ENCODE data around the gene GLOD5.

The GLOD5 gene

DNA sequence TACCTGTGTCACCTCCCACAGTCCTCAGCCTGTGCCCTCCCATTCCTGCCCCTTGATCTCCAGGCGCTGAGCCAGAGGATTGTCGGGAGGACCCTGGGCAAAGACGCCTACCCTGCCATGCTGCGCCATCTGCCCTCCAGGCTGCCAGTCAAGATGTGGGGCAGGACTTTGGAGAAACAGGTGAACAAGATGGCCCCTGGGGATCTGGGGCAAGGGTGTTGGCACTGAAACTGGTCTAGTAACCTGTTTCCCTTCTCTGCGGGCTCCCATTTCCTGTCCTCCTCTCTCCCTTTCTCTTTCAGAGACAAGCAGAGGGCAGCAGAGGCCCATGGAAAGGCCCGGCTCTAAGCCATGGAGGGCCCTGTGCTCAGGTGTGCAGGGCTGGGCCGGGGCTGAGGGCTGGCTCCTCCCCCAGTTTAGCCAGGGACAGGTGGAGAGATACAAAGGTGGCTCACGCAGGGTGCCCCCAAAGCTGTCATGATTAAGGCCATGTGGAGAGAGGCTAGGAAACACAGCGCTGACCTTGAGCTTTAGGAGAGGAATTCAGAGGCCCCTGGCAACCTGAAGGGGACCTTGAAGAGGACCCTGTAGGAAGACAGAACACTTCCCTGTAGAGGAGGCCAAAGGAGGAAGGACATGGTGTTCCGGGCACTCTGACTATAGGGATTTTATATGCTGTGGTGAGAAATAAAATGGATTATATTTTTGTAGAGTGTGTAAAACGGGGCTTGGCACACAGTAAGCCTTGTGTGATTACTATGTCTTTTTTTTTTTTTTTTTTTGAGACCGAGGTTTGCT, at the start of gene GLOD5:
GLOD5 (plus strand) TSS at position 74 of the 798 bp plus-strand sequence; CDS start at position 118, 44 bp downstream.
- DNase-seq, result no peak

DNA sequence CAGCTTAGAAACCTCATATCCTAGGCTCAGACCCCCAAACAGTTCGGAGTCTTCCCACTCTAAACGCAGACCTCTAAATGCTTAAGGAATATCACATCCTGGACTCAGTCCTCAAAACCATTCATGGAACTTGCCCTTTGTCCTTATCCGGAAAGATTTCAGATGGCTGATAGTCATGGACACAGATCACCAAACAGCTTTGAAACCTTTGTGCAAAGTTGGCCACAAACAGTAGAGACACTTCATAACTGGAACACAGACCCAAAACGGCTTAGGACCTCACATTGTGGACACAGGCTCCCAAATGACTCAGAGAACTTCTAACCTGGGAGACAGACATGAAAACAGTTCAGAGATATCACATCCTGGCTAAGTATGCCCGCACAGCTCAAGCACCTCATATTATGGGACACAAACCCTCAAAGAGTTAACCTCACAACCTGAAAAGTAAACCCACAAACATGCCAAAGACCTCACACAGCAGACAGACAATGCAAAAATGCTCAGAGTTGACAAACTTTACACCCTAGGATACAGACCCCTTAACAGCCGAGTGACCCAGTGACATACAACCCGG, 49.5 kb upstream of the GLOD5 start:
- DNase-seq, result no peak

DNA sequence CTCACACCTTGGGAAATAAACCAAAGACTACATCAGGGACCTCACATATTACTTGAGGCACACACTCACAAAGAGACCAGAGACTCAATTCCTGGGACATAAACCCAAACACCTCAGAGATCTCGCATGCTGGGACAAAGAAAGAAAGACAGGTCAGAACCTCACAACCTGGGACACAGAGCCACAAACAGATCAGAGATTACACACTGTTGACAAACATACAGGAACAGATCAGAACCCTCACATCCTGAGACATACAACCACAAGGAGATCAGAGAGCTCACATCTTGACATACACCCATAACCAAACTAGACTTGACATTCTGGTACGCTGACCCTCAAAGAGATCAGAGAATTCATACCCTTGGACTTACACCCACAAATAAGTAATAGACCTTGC, 47.7 kb upstream of the GLOD5 start:
- DNase-seq, result no peak

DNA sequence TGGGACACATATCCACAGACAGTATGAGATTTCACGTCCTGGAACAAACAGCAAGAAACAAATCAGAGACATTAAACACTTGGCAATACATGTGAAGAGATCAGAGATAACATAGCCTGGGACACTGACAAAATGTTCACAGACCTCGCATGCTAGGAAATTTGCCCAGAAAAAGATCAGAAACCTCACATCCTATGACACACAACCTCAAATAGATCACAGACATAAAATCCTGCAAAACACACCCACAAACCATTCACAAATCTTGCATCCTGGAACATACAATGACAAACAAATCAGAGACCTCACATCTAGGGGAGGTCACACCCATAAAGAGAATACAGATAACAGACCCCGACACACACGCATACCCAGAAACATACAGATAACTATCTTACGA, 47.0 kb upstream of the GLOD5 start:
- no peak for DNase-seq

DNA sequence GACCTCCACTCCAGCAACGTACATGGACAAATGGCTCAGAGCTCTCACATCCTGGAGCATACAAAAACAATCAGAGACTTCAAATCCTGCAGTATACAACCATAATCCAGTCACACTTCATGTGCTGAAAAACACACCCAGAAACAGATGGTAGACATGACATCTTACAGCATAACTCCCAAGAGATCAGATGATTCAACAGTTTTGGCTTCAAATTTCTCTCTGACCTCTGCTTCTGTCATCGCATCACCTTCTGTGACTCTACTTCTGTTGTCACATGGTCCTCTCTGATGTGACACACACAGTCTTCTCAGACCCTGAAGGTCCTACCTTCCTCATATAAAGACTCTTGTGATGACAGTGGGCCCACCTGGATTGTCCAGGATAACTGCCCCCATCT, 46.5 kb upstream of the GLOD5 start:
- DNase-seq, result no peak

- DNase-seq, result no peak
Observed at GRCh38 chrX:48715876-48716502, 45.6 kb upstream of the GLOD5 start.

DNA sequence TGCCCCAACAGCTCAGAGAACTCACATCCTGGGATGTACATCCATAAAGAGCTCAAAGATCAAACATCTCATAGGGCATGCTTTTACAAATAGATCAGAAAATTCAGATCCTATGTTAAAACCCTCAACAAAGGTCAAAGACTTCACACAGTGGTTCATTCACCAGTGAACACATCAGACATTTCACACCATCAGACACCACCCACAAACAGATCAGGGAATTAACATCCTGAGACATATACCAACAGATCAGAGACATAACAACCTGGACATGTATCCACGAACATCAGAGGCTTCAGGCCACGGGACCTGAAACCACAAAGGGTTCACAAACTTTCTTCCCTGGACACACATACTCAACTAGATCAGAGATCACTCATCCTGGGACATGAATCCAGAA, 41.6 kb upstream of the GLOD5 start:
- no peak for DNase-seq

DNA sequence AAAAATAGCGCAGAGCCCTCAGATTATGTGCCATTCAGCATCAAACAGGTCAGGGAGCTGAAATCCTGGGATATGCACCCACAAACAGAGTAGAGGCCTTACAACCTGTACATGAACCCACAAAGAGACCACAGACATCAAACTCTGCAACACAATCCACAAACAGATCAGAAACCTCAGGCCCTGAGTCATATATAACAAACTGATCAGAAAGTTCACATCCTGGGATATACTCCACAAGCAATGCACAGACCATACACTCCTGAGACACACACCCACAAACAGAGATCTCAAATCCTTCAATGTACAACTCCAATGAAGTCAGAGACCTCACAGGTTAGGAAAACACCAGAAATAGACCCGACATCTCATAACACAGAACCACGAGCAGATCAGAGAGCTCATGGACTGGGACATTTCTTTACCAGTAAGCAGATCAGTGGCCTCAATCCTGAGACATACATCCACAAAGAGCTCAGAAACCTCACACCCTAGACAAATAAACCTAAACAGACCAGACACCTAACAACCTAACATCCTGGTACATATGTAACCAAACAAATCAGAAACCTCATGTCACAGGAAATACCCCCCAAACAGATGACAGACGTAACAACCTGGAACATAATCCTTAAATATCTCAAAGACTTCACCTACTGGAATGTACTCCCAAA, 40.8 kb upstream of the GLOD5 start:
- DNase-seq, result no peak

DNA sequence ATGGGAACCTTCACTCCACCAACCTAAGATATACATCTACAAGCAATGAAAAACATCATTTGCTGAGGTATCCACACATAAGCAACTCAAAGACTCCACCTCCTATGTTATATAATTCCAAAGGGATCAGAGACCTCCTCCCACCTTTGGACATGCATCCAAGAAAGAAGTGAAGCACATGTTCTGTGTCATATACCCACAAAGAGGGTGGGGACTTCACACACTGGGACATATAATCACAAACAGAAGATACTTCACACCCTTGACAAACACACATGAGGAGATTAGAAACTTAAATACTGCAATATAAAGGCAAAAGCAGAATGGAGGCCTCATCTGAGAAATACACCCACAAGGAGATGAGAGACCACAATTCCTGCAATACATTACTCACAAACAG, 39.6 kb upstream of the GLOD5 start:
- DNase-seq, result no peak

DNA sequence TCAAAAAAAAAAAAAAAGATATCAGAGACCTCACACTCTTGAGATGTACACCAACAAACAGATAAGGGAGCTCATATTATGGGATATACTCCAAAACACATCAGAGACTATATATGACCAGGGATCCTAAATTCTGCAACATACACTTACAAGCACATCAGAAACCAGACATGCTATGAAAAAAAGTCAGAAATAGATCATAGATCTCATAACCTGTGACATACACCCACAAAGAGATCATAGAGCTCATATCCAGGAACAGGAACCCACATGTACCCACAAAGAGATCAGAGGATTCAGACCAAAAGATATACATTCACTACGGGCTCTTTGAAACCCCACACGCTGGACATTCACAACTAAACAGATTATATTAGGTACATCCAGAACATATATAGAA, 35.0 kb upstream of the GLOD5 start:
- DNase-seq, result no peak

DNA sequence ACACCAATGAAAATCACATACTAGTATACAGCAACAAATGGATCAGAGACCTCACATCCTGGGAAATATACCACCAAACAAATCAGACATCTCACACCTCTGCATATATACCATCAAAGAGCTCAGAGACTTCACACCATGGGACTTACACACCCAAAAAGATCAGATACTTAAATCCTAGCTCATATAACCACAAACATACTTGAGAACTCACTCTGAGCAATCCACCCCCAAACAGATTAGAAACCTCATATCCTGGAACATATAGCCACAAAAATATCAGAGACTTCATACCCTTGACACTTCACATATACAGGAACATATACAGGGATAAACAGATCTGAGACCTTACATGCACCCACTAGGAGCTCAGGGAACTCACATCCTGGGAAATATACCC, 32.9 kb upstream of the GLOD5 start:
- DNase-seq, result no peak

DNA sequence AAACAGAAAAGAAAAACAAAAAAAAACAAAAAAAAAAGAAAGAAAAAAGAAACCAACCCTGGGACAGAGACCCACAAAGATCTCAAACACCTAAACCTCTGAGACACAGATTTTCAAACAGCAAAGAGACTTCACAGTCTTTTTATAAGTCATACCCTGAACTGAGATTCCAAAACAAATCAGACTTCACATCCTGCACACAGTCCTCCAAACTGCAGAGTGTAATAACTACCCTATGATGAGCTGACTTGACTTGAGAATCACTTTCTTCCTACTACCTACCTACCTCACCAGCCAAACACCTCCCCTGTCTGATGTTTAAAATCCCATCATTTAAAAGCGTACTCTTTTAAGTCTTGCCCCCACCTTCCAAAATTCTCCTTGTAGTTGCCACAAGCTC, 25.2 kb upstream of the GLOD5 start:
- DNase-seq, result no peak

DNA sequence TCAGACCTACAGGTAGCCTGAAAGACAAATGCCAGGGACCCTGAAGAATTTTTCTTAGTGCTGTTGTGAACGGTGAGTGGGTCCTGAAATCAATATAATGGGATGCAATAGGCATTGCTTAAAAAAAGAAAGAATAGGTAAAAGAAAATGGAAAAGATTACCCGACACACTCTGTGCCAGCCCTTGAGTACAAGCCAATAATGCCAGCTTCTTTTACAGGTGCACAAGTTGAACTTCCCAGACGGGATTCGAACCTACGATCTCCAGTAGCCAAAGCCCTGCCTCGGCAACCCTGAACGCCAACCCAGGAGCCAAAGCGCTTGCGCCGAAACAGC, 24.7 kb upstream of the GLOD5 start:
- no peak for DNase-seq

- DNase-seq, result peak; percentile 87 to 92
Observed at GRCh38 chrX:48737213-48737938, 24.2 kb upstream of the GLOD5 start.

DNA sequence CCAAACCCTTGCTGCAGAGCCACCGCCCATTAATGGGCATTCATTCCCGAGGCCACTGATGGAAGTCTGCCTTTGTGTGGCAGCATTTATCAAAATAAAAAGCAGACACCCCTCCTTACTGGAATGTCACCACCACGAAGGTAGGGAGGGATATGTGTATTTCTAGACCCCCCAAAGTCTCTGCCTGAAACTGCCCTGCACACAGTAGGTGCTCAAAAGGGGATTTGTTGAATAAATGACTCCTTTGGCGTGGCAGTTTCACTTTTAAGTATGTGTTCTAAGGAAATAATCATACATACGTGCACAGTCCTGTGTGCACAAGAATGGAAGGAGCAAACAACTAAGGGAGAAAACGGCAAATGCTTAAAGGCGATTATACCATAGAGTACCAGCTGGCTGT, 23.6 kb upstream of the GLOD5 start:
- no peak for DNase-seq

DNA sequence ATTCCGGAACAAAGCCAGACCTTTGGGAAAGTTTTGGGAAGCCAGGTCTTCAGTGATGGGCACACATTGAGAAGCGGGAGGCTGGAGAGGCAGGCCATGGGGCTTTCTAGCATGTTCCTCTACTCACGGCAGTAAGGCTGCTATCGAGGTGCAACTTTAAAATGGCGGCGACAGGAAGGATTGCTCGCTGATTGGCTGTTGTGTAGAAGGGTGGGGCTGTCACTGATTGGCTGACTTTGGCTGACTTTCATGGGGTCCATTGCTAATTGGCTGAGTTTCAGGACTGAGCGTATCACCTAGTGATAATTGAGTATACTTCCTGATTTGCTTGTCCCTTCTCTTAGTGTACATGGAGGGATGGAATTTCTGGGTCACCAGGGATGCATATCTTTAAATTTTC, 19.7 kb upstream of the GLOD5 start:
- no peak for DNase-seq

GRCh38 chrX:48745222-48745621, 16.3 kb upstream of the GLOD5 start:
- no peak for DNase-seq

- no peak for DNase-seq
Observed at GRCh38 chrX:48747415-48748016, 14.0 kb upstream of the GLOD5 start.

DNA sequence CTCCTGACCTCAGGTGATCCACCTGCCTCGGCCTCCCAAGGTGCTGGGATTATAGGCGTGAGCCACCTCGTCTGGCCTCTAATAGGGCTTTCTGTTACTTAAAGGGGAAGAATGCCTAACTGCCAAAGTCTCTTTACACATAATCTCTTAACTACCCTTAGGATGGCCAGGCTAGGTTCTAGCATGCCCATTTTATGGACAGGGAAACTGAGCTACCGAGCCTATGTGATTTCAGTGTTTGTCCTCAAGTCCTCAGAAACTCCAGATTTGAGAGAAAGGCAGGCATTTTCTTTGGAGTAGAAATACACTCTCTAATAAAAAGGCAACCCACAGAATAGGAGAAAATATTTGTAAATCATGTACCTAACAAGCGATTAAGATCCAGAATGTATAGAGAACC, 12.4 kb upstream of the GLOD5 start:
- no peak for DNase-seq

DNA sequence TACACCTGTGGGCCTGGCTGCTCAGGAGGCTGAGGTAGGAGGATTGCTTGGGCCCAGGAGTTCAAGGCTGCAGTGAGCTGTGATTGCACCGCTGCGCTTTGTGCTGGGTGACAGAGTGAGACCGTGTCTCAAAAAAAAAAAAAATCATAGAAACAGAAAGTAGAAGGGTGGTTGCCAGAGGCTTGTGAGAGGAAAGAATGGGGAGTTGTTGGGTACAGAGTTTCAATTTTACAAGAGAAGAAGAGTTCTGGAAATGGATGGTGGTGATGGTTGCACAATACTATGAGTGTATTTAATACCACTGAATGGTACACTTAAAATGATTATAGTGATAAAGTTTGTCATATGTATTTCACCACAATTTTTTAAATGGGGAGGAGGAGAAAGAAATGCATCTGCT, 10.2 kb upstream of the GLOD5 start:
- no peak for DNase-seq

DNA sequence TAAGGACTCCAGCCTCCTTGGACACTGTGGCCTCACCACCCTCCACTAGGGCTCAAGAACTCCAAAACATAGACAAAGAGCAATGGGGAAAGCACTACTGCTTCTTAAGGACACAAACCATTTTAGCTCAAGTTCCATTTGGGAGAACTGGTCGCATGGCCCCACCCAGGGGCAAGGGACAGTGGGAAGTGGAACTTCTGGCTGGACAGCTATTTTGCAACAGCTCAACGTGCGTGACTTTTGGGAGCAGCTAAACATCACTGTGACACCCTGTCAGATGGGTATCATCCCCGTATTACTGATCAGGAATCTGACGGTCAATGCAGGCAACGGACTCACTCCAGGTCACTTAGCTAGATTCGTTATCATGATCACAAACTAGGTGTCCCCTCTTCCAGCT, 9.0 kb upstream of the GLOD5 start:
- DNase-seq, result peak; percentile 8 to 11

- DNase-seq, result no peak
Observed at GRCh38 chrX:48753708-48754228, 7.8 kb upstream of the GLOD5 start.

DNA sequence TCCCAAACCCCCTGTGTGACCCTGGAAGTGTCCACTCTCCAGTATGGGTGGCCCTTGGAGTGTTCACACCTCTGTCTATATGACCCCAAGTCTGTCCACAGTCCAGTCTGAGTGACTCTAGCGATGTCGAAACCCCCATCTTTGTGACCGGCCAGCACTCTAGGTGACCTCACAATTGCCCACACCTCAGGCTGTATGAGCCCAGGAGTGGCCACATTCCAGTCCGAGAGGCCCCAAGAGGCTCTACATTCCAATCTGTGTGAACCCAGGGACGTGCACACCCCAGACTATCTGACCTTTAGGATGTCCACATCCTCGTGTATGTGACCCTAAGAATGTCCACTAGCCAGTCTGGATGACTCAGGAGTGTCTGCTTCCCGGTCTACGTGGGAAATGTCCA, 7.3 kb upstream of the GLOD5 start:
- DNase-seq, result no peak
